Peyer's patch (tissue), 4 donors: ENCODE results near the gene BCAR1. TPM values are rescaled to one million over a fixed set of nuclear protein-coding genes. Genes with fewer than 3 reads are reported as not detected.
"Not testable (repeated sequence)": the region's sequence is repeated elsewhere in the genome, so short reads cannot be mapped to it uniquely, and the experiment has no call there.

Source experiments
- DNase-seq, 3 donors: peaks; one replicate each; pipeline ENCODE4 v3.0.0-alpha.2; 2017 to 2019
- H3K27ac ChIP-seq, 4 donors: fragments of 200-600 bp; sonication (generic); one replicate each; pipeline ENCODE4 v1.5.1; 2016 to 2019
- H3K27me3 ChIP-seq, 2 donors: fragments of 200-600 bp; sonication (generic); one replicate each; pipeline ENCODE4 v1.5.1; 2019
- H3K36me3 ChIP-seq, 3 donors: fragments of 200-600 bp; sonication (generic); one replicate each; pipeline ENCODE4 v1.5.1; 2016 to 2019
- H3K4me1 ChIP-seq, 4 donors: fragments of 200-600 bp; sonication (generic); one replicate each; pipeline ENCODE4 v1.5.1; 2016 to 2019
- H3K4me3 ChIP-seq, 4 donors: fragments of 200-600 bp; sonication (generic); 1 replicate in 3 of 4; 2 replicates in 1 of 4; pipeline ENCODE4 v1.5.1; 2016 to 2019; ENCODE audit warnings: mild to moderate bottlenecking in 1 of 4
- H3K9me3 ChIP-seq, 4 donors: fragments of 200-600 bp; sonication (generic); one replicate each; pipeline ENCODE4 v1.5.1; 2016 to 2019; ENCODE audit warnings: mild to moderate bottlenecking in 1 of 4
- CTCF ChIP-seq, 6 experiments: fragments of 450-650 bp in 4 of 6; fragments of 200-600 bp in 2 of 6; sonication (generic) in 1 of 6; IDR thresholded peaks; one replicate each; pipeline ENCODE4 v1.5.1; 2017 to 2019; ENCODE audit warnings: antibody characterized with exemption in 6 of 6, mild to moderate bottlenecking in 3 of 6, moderate library complexity in 1 of 6
- POLR2A ChIP-seq, 2 donors: fragments of 450-650 bp; IDR thresholded peaks; one replicate each; pipeline ENCODE4 v1.5.1; 2017; ENCODE audit warnings: antibody characterized with exemption in 2 of 2, mild to moderate bottlenecking in 2 of 2, moderate library complexity in 2 of 2
- total RNA-seq, 4 donors: library from RNA; depleted of rRNA; stranded (reverse); fragments of >200 nt; gene quantifications; one replicate each; pipeline ENCODE4 v1.1.0, GENCODE V29; 2016

BCAR1 gene
- total RNA-seq, 4 donors from 2014 or later = 77.6 to 251 (median 206) TPM

- Histone ChIP-seq H3K9me3 (no peaks in the 10 kb centered on the region), H3K4me1 (peaks cover 0 to 10% (median 3%) of the 10 kb centered on the region in 4 donors), H3K36me3 (peaks cover 0 to 22% (median 0%) of the 10 kb centered on the region in 3 donors), H3K27me3 (no peaks in the 10 kb centered on the region), H3K4me3 (no peak overlapping the region), H3K27ac (peak overlapping the region in 1 of 4 donors; percentile 16)
- DNase-seq = no peak
- no peak for TF ChIP-seq POLR2A (IDR thresholded peaks at IDR 0.05)
- TF ChIP-seq CTCF (IDR thresholded peaks at IDR 0.05) = no peak
Measured at GRCh38 chr16:75288181-75288580, 36.8 kb upstream of the BCAR1 start.

- Histone ChIP-seq H3K27me3 (no peaks in the 10 kb centered on the region), H3K4me1 (peaks cover 0 to 10% (median 3%) of the 10 kb centered on the region in 4 donors), H3K4me3 (no peak overlapping the region), H3K36me3 (peaks cover 0 to 17% (median 0%) of the 10 kb centered on the region in 3 donors), H3K9me3 (no peaks in the 10 kb centered on the region), H3K27ac (no peak overlapping the region)
- DNase-seq = peak in 1 of 3 donors; percentile 59
- TF ChIP-seq POLR2A (IDR thresholded peaks at IDR 0.05) = no peak
- TF ChIP-seq CTCF (IDR thresholded peaks at IDR 0.05) = no peak
Measured at GRCh38 chr16:75287708-75288107, 36.3 kb upstream of the BCAR1 start.

GRCh38 chr16:75286389-75286788 is 35.0 kb upstream of the BCAR1 start:
- Histone ChIP-seq H3K9me3 (no peaks in the 10 kb centered on the region), H3K4me3 (no peak overlapping the region), H3K36me3 (peaks cover 0 to 7% (median 0%) of the 10 kb centered on the region in 3 donors), H3K4me1 (peaks cover 0 to 10% (median 3%) of the 10 kb centered on the region in 4 donors), H3K27me3 (no peaks in the 10 kb centered on the region), H3K27ac (no peak overlapping the region)
- TF ChIP-seq POLR2A (IDR thresholded peaks at IDR 0.05) (no peak), CTCF (IDR thresholded peaks at IDR 0.05) (no peak)
- DNase-seq = no peak

- TF ChIP-seq CTCF (IDR thresholded peaks at IDR 0.05) (no peak), POLR2A (IDR thresholded peaks at IDR 0.05) (no peak)
- no peak overlapping the region for H3K27ac ChIP-seq
- no peak for DNase-seq
- no peaks in the 10 kb centered on the region for H3K27me3 ChIP-seq
- no peaks in the 10 kb centered on the region for H3K9me3 ChIP-seq
- H3K4me1 ChIP-seq = no peaks in the 10 kb centered on the region
- H3K36me3 ChIP-seq = no peaks in the 10 kb centered on the region
- H3K4me3 ChIP-seq = no peak overlapping the region
Measured at GRCh38 chr16:75282466-75283281, 31.2 kb upstream of the BCAR1 start.

GRCh38 chr16:75281826-75282225 is 30.4 kb upstream of the BCAR1 start:
- Histone ChIP-seq H3K27ac (no peak overlapping the region), H3K27me3 (no peaks in the 10 kb centered on the region), H3K4me1 (no peaks in the 10 kb centered on the region), H3K9me3 (no peaks in the 10 kb centered on the region), H3K36me3 (no peaks in the 10 kb centered on the region), H3K4me3 (no peak overlapping the region)
- TF ChIP-seq POLR2A (IDR thresholded peaks at IDR 0.05) = no peak
- no peak for TF ChIP-seq CTCF (IDR thresholded peaks at IDR 0.05)
- no peak for DNase-seq

GRCh38 chr16:75281009-75281408 is 29.6 kb upstream of the BCAR1 start:
- not testable (repeated sequence) for H3K9me3 ChIP-seq, H3K4me1 ChIP-seq, H3K36me3 ChIP-seq, H3K27me3 ChIP-seq, H3K27ac ChIP-seq, H3K4me3 ChIP-seq, DNase-seq
